ENCODE data around the gene IFI35.

IFI35 gene

GRCh38 chr17:43030137-43030767 lies 23.7 kb downstream of the IFI35 start:
- TF ChIP-seq POLR2AphosphoS5 (IDR thresholded peaks at IDR 0.05; ENCODE audit: low read depth) (no peak), GABPA (IDR thresholded peaks at IDR 0.05; ENCODE audit: low read depth) (no peak), SPI1 (IDR thresholded peaks at IDR 0.05; ENCODE audit: borderline replicate concordance, low read depth) (no peak), REST (IDR thresholded peaks at IDR 0.05; ENCODE audit: insufficient replicate concordance, low read depth) (no peak), CTCF (IDR thresholded peaks at IDR 0.05; ENCODE audit: insufficient read depth, low read length) (no peak)
- no peaks in the 10 kb centered on the region for H3K27me3 ChIP-seq (ENCODE audit: insufficient read depth, poor library complexity, severe bottlenecking)
- H3K27ac ChIP-seq (replicated peaks): no peak overlapping the region
- no peak overlapping the region for H3K4me3 ChIP-seq (replicated peaks; ENCODE audit: insufficient read depth, low read length)
- DNase-seq (ENCODE audit: low read depth in 1 of 2, low spot score in 1 of 2): no peak

- TF ChIP-seq GABPA (IDR thresholded peaks at IDR 0.05; ENCODE audit: low read depth) (no peak), SPI1 (IDR thresholded peaks at IDR 0.05; ENCODE audit: borderline replicate concordance, low read depth) (no peak), POLR2AphosphoS5 (IDR thresholded peaks at IDR 0.05; ENCODE audit: low read depth) (no peak), REST (IDR thresholded peaks at IDR 0.05; ENCODE audit: insufficient replicate concordance, low read depth) (no peak), CTCF (IDR thresholded peaks at IDR 0.05; ENCODE audit: insufficient read depth, low read length) (no peak)
- no peak overlapping the region for H3K4me3 ChIP-seq (replicated peaks; ENCODE audit: insufficient read depth, low read length)
- no peaks in the 10 kb centered on the region for H3K27me3 ChIP-seq (ENCODE audit: insufficient read depth, poor library complexity, severe bottlenecking)
- no peak for DNase-seq (ENCODE audit: low read depth in 1 of 2, low spot score in 1 of 2)
- H3K27ac ChIP-seq (replicated peaks): no peak overlapping the region
These were observed 25.1 kb downstream of the IFI35 start for GRCh38 chr17:43031666-43032065.

GRCh38 chr17:43033948-43034881 lies 27.6 kb downstream of the IFI35 start:
- Histone ChIP-seq H3K27ac (replicated peaks) (no peak overlapping the region), H3K27me3 (ENCODE audit: insufficient read depth, poor library complexity, severe bottlenecking) (no peaks in the 10 kb centered on the region), H3K4me3 (replicated peaks; ENCODE audit: insufficient read depth, low read length) (no peak overlapping the region)
- no peak for DNase-seq (ENCODE audit: low read depth in 1 of 2, low spot score in 1 of 2)
- TF ChIP-seq SPI1 (IDR thresholded peaks at IDR 0.05; ENCODE audit: borderline replicate concordance, low read depth) (no peak), GABPA (IDR thresholded peaks at IDR 0.05; ENCODE audit: low read depth) (no peak)

GRCh38 chr17:43034894-43035293 lies 28.3 kb downstream of the IFI35 start:
- no peak overlapping the region for H3K4me3 ChIP-seq (replicated peaks; ENCODE audit: insufficient read depth, low read length)
- no peak for TF ChIP-seq GABPA (IDR thresholded peaks at IDR 0.05; ENCODE audit: low read depth)
- TF ChIP-seq POLR2AphosphoS5 (IDR thresholded peaks at IDR 0.05; ENCODE audit: low read depth): no peak
- no peak for TF ChIP-seq REST (IDR thresholded peaks at IDR 0.05; ENCODE audit: insufficient replicate concordance, low read depth)
- TF ChIP-seq CTCF (IDR thresholded peaks at IDR 0.05; ENCODE audit: insufficient read depth, low read length): no peak
- TF ChIP-seq SPI1 (IDR thresholded peaks at IDR 0.05; ENCODE audit: borderline replicate concordance, low read depth): no peak
- no peak overlapping the region for H3K27ac ChIP-seq (replicated peaks)
- no peak for DNase-seq (ENCODE audit: low read depth in 1 of 2, low spot score in 1 of 2)
- no peaks in the 10 kb centered on the region for H3K27me3 ChIP-seq (ENCODE audit: insufficient read depth, poor library complexity, severe bottlenecking)
